HG02759 (cell line): ENCODE data around the gene GCC1.

ENCODE experiments used
- ATAC-seq: cut with Tn5 transposase; IDR thresholded peaks from one replicate; pipeline ENCODE4 v1.9.1; 2021; ENCODE audit warnings: mild to moderate bottlenecking, moderate library complexity; ENCODE audit not compliant: unreplicated experiment

Gene GCC1

GRCh38 chr7:127539116-127539515 lies 46.3 kb downstream of the GCC1 start:
- no peak for ATAC-seq

- no peak for ATAC-seq
These were observed 48.7 kb downstream of the GCC1 start for GRCh38 chr7:127536741-127537140.

- ATAC-seq: no peak
These were observed 49.1 kb downstream of the GCC1 start for GRCh38 chr7:127536394-127536691.

- no peak for ATAC-seq
These were observed 49.6 kb downstream of the GCC1 start for GRCh38 chr7:127535546-127536393.

GRCh38 chr7:127534636-127535035 lies 50.8 kb downstream of the GCC1 start:
- ATAC-seq: no peak

- no peak for ATAC-seq
These were observed 52.7 kb downstream of the GCC1 start for GRCh38 chr7:127532736-127533135.

- ATAC-seq: no peak
These were observed 53.2 kb downstream of the GCC1 start for GRCh38 chr7:127532151-127532550.
